HFFc6 (cell line): Measurements from ENCODE around the gene CYP26C1. TPM values are rescaled to one million over a fixed set of nuclear protein-coding genes. Genes with fewer than 3 reads are reported as not detected.

Source experiments
- DNase-seq: peaks from one replicate; pipeline ENCODE4 v3.0.0-alpha.2; 2018
- H3K27ac Mint-ChIP-seq: 2 replicates; pipeline ENCODE4 v1.8.0; 2020; ENCODE audit warnings: mild to moderate bottlenecking, mixed read lengths
- H3K27me3 Mint-ChIP-seq: 2 replicates; pipeline ENCODE4 v1.8.0; 2021; ENCODE audit warnings: mild to moderate bottlenecking, moderate library complexity, mixed read lengths; ENCODE audit not compliant: insufficient read depth
- H3K36me3 Mint-ChIP-seq: 2 replicates; pipeline ENCODE4 v1.8.0; 2021; ENCODE audit warnings: low read depth, mixed read lengths
- H3K4me1 Mint-ChIP-seq: 2 replicates; pipeline ENCODE4 v1.8.0; 2020; ENCODE audit warnings: low read depth, mixed read lengths
- H3K4me3 Mint-ChIP-seq: 2 replicates; pipeline ENCODE4 v1.8.0; 2020; ENCODE audit warnings: mild to moderate bottlenecking, moderate library complexity, mixed read lengths
- H3K9me3 Mint-ChIP-seq: 2 replicates; pipeline ENCODE4 v1.8.0; 2020; ENCODE audit warnings: mild to moderate bottlenecking, mixed read lengths
- total RNA-seq, 6 experiments: library from RNA; stranded (reverse); fragmentation: NEBNext Ultra II Directional; extraction: Animal tissue kit (Norgen Biotek cat#: 25700); gene quantifications; 2 replicates in 1 of 6; 3 replicates in 5 of 6; pipeline ENCODE4 v1.2.3, GENCODE V29; 2021
- TF ChIP-seq, protein P1 (sequence below): fragments of 200-600 bp; sonication (generic); IDR thresholded peaks from 2 replicates; pipeline ENCODE4 v1.5.0; 2021; ENCODE audit warnings: antibody characterized with exemption, mild to moderate bottlenecking

CYP26C1 gene
- total RNA-seq, 6 experiments from 2014 or later = 0.05 to 0.22 (median 0.13) TPM; not detected in 1

DNA sequence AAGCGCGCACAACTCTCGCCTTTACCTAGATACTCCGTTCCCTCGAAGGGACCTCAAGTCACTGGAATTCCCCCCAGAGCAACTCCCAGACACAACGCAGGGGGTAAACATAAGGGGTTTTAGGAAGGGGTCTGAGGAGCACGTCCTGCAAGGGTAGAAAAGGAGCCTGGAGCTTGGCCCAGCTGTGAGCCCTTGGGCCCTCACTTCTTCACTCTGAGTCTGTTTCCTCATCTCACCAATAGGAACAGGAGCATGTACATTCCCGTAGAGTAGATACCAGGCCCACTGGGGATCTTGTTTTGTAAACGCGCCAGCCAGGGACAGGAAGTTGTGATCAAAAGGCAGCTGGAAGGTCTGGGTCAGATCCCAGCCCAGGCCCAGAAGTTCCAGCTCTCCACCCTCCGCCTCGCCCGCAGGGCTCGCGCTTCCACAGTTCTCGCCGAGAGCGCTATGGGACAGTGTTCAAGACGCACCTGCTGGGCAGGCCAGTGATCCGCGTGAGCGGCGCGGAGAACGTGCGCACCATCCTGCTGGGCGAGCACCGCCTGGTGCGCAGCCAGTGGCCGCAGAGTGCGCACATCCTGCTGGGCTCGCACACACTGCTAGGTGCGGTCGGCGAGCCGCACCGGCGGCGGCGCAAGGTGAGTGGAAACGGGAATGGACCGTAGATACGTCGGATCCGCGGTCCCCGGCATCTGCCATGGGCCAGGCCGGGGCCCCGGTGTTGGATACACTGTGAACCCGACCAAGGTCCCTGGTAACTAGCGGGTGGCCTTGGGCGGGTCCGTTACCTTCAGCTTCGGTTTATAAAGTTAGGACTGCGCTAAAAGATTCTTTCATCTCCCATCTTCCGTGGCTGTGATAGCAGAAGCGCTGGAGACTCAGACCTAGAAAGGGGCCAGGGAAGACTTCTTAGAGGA is 1.3 kb downstream of the CYP26C1 start:
- Mint-ChIP-seq H3K27ac (no peak overlapping the region), H3K27me3 (peaks cover 39% of the 10 kb centered on the region), H3K36me3 (no peaks in the 10 kb centered on the region; the same call in 1 of the 2 replicates), H3K9me3 (no peaks in the 10 kb centered on the region), H3K4me3 (peak overlapping the region; percentile 83), H3K4me1 (peaks cover 24% of the 10 kb centered on the region)
- DNase-seq = no peak
- TF ChIP-seq, protein P1, sequence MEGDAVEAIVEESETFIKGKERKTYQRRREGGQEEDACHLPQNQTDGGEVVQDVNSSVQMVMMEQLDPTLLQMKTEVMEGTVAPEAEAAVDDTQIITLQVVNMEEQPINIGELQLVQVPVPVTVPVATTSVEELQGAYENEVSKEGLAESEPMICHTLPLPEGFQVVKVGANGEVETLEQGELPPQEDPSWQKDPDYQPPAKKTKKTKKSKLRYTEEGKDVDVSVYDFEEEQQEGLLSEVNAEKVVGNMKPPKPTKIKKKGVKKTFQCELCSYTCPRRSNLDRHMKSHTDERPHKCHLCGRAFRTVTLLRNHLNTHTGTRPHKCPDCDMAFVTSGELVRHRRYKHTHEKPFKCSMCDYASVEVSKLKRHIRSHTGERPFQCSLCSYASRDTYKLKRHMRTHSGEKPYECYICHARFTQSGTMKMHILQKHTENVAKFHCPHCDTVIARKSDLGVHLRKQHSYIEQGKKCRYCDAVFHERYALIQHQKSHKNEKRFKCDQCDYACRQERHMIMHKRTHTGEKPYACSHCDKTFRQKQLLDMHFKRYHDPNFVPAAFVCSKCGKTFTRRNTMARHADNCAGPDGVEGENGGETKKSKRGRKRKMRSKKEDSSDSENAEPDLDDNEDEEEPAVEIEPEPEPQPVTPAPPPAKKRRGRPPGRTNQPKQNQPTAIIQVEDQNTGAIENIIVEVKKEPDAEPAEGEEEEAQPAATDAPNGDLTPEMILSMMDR = no peak

DNA sequence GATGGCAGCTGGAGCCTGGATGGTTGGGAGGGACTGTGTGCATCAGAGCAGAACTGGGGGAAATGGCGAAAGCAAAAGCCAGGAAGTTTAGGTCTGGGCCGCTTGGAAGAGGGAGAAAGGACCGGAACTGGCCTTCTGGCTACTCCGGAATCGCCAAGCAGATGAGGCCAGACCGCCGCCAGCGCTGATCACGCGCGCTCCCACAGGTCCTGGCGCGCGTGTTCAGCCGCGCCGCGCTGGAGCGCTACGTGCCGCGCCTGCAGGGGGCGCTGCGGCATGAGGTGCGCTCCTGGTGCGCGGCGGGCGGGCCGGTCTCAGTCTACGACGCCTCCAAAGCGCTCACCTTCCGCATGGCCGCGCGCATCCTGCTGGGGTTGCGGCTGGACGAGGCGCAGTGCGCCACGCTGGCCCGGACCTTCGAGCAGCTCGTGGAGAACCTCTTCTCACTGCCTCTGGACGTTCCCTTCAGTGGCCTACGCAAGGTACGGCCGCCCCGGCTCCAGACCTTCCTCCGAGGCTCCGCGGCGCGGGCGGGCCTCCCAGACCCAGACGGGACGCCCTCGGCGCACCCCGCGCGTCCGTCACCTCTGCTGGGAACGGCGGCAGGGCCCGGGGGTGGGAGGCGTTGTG is 2.0 kb downstream of the CYP26C1 start:
- H3K9me3 Mint-ChIP-seq = no peaks in the 10 kb centered on the region
- H3K4me1 Mint-ChIP-seq = peaks cover 24% of the 10 kb centered on the region
- no peak for DNase-seq
- H3K36me3 Mint-ChIP-seq = no peaks in the 10 kb centered on the region; the same call in 1 of the 2 replicates
- H3K4me3 Mint-ChIP-seq = peak overlapping the region; percentile 83
- TF ChIP-seq, protein P1 = peak; percentile 79
- H3K27ac Mint-ChIP-seq = no peak overlapping the region
- peaks cover 47% of the 10 kb centered on the region for H3K27me3 Mint-ChIP-seq

DNA sequence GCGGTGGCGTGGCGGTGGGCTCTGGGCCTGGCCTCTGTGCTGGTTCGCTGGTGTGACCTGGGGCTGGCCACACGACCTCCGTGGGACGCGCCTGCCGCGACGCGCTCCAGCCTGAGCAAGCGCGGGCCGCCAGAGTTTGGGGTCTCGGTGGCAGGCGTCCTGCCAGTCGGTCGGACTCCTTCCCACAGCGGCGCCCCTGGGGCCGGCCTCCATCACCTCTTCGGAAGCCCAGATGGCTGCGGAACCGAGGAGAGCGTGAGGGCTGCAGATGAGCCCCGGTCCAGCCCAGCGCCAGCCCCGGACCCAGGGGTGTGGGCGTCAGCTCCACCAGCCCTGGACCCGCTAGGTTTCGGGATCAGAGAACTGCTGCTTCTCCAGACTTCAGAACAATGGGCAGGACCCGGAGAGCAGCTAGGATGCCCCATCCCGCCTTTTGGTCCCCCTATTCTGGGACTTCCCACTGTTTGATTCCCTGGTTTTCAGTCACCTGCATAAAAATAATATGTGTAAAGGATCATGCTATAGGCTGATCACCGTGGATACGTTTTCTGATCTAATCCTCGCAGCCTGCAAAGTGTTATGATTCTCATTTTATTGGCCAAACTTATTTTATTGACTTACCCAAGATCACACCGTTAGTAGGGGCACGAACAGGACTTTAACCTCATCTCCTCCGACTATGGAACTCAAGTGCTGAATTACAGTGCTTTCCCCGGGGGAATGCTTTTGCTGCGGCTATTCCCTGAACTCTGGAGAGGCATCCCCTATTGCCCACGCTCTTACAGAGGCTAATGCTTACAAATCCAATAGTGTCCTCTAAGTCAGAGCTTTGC is 2.8 kb downstream of the CYP26C1 start:
- TF ChIP-seq, protein P1 = no peak
- H3K4me3 Mint-ChIP-seq = peak overlapping the region; percentile 59
- no peak overlapping the region for H3K27ac Mint-ChIP-seq
- H3K36me3 Mint-ChIP-seq = no peaks in the 10 kb centered on the region; the same call in 1 of the 2 replicates
- peaks cover 52% of the 10 kb centered on the region for H3K27me3 Mint-ChIP-seq
- peaks cover 24% of the 10 kb centered on the region for H3K4me1 Mint-ChIP-seq
- H3K9me3 Mint-ChIP-seq = no peaks in the 10 kb centered on the region
- DNase-seq = no peak

DNA sequence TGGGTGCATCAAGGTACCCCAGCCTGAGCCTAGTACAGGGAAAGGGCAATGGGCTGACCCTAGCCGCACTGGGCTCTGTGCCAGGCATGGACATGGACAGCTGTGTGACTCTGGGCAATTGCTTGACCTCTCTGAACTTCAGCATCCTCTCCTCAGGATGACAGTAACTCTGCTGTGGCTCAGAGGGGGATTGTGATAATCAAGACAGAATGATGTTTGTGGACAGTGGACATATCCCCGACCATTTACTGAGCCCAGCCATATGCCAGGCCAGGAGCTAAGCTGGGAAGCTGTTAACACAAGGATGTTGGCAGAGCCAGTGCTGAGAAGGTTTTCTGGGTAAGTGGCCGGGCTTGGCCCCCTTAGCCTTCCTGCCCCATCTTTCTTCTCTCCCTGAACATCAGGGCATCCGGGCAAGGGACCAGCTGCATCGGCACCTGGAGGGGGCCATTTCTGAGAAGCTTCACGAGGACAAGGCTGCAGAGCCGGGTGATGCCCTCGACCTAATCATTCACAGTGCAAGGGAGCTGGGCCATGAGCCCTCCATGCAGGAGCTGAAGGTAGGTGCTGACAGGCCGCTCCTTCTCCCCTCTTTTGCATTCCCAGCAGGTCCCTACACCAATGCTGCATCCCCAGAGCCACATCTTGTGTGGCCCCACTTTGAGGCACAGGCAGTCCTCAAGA is 3.5 kb downstream of the CYP26C1 start:
- Mint-ChIP-seq H3K36me3 (no peaks in the 10 kb centered on the region; the same call in 1 of the 2 replicates), H3K27ac (no peak overlapping the region), H3K4me3 (peak overlapping the region; percentile 59; the same call in 1 of the 2 replicates), H3K4me1 (peaks cover 29% of the 10 kb centered on the region), H3K27me3 (peaks cover 60% of the 10 kb centered on the region), H3K9me3 (no peaks in the 10 kb centered on the region)
- TF ChIP-seq, protein P1 = no peak
- no peak for DNase-seq
